ENCODE data around the gene TMPRSS9. TPM values are rescaled to one million over a fixed set of nuclear protein-coding genes. Genes with fewer than 3 reads are reported as not detected.

Gene TMPRSS9
- total and polyA plus RNA-seq, 2 of the 13 experiments (the other 11 are each of a cell fraction or from before 2014, with no cell fraction given), result 2.5 to 5.2 TPM

GRCh38 chr19:2426611-2427428 lies 66.8 kb downstream of the TMPRSS9 start (continued):
- TF ChIP-seq HNRNPL (IDR thresholded peaks at IDR 0.05; ENCODE audit: low read depth, low read length) (peak; percentile 40; the same call in 1 of the 2 replicates), ZKSCAN1 (IDR thresholded peaks at IDR 0.05; ENCODE audit: low read length) (no peak), MTA1 (CRISPR knock-in tag; IDR thresholded peaks at IDR 0.05; ENCODE audit: borderline replicate concordance) (no peak), HNF4A (CRISPR knock-in tag; IDR thresholded peaks at IDR 0.05) (peak; percentile 10; the same call in 1 of the 2 replicates), PHF21A (CRISPR knock-in tag; IDR thresholded peaks at IDR 0.05) (no peak), POLR2AphosphoS2 (IDR thresholded peaks at IDR 0.05; ENCODE audit: low read depth, low read length) (no peak), ETS1 (CRISPR knock-in tag; IDR thresholded peaks at IDR 0.05) (no peak), TFDP2 (CRISPR knock-in tag; IDR thresholded peaks at IDR 0.05) (no peak; the same call in none of the 2 replicates), JUNB (CRISPR knock-in tag; IDR thresholded peaks at IDR 0.05; ENCODE audit: borderline replicate concordance) (no peak)
